ENCODE results near the gene STUB1. TPM values are rescaled to one million over a fixed set of nuclear protein-coding genes. Genes with fewer than 3 reads are reported as not detected.
A peak's percentile ranks its signal among the peaks of the same experiment; 100 is the strongest.

The STUB1 gene
- total RNA-seq, 2 experiments from 2014 or later, result 57.1 to 61.7 TPM

- Mint-ChIP-seq H3K27me3 (no peaks in the 10 kb centered on the region), H3K9me3 (no peaks in the 10 kb centered on the region), H3K4me1 (ENCODE audit: low read depth) (peaks cover 48% of the 10 kb centered on the region), H3K27ac (peak overlapping the region; percentile 68), H3K4me3 (peak overlapping the region; percentile 83), H3K36me3 (ENCODE audit: low read depth) (peaks cover 26% of the 10 kb centered on the region)
- POLR2A ChIA-PET, result interaction anchor here (0.6 to 1.7 kb wide), 7 partner anchors 9 to 158 kb away, joined by 3 to 8 read pairs (median 3); partner anchors contain the start of genes METTL26 and WDR90
- DNase-seq (no peak), ATAC-seq (no peak)
- TF ChIP-seq CTCF (IDR thresholded peaks at IDR 0.05), result no peak
- CTCF ChIA-PET, result interaction anchor here (1.0 kb wide), 1 partner anchor 32 kb away, joined by 3 read pairs; no protein-coding TSS in a partner anchor
- intact Hi-C loops (cut with micrococcal nuclease), result no loop called here
Measured at GRCh38 chr16:683396-684070, 3.3 kb downstream of the STUB1 start.

- Mint-ChIP-seq H3K4me1 (ENCODE audit: low read depth) (peaks cover 52% of the 10 kb centered on the region), H3K9me3 (no peaks in the 10 kb centered on the region), H3K27me3 (no peaks in the 10 kb centered on the region), H3K27ac (peak within 1 kb of the TSS; percentile 68), H3K4me3 (peak within 1 kb of the TSS; percentile 83), H3K36me3 (ENCODE audit: low read depth) (peaks cover 26% of the 10 kb centered on the region)
- ChIA-PET POLR2A (interaction anchor here (0.6 to 1.7 kb wide), 10 partner anchors 9 to 158 kb away, joined by 3 to 8 read pairs (median 3); partner anchors contain the start of genes METTL26, RHBDL1 and WDR90), CTCF (interaction anchor here (1.0 kb wide), 1 partner anchor 32 kb away, joined by 3 read pairs; no protein-coding TSS in a partner anchor)
- intact Hi-C loops (cut with micrococcal nuclease), result no loop called here
- TF ChIP-seq CTCF (IDR thresholded peaks at IDR 0.05), result no peak
- ATAC-seq (peak; percentile 73), DNase-seq (peak; percentile 98)
Measured at GRCh38 chr16:684071-684794, 4.0 kb downstream of the STUB1 start, which contains the start of gene JMJD8. TSS of gene JMJD8 (minus strand) at chr16:684334. CDS start at chr16:684319, 15 bp downstream.

- Mint-ChIP-seq H3K27me3 (no peaks in the 10 kb centered on the region), H3K4me3 (no peak overlapping the region), H3K4me1 (ENCODE audit: low read depth) (peaks cover 55% of the 10 kb centered on the region), H3K9me3 (no peaks in the 10 kb centered on the region), H3K27ac (no peak overlapping the region), H3K36me3 (ENCODE audit: low read depth) (peaks cover 26% of the 10 kb centered on the region)
- DNase-seq (no peak), ATAC-seq (no peak)
- no peak for TF ChIP-seq CTCF (IDR thresholded peaks at IDR 0.05)
- ChIA-PET POLR2A (interaction anchor here (0.8 to 1.3 kb wide), 5 partner anchors 8 to 51 kb away, joined by 3 to 5 read pairs (median 4); partner anchors contain the start of gene METTL26), CTCF (interaction anchor here (1.2 kb wide), 1 partner anchor 10 kb away, joined by 3 read pairs; no protein-coding TSS in a partner anchor)
- intact Hi-C loops (cut with micrococcal nuclease), result no loop called here
Measured at GRCh38 chr16:684961-685696, 4.9 kb downstream of the STUB1 start.

- H3K4me1 Mint-ChIP-seq (ENCODE audit: low read depth), result peaks cover 56% of the 10 kb centered on the region
- no peak for ATAC-seq
- peaks cover 26% of the 10 kb centered on the region for H3K36me3 Mint-ChIP-seq (ENCODE audit: low read depth)
- H3K27ac Mint-ChIP-seq, result no peak overlapping the region
- POLR2A ChIA-PET, result interaction anchor here (1.3 kb wide), 1 partner anchor 38 kb away, joined by 3 read pairs; no protein-coding TSS in a partner anchor
- TF ChIP-seq CTCF (IDR thresholded peaks at IDR 0.05), result peak; percentile 40
- H3K4me3 Mint-ChIP-seq, result no peak overlapping the region
- H3K27me3 Mint-ChIP-seq, result no peaks in the 10 kb centered on the region
- intact Hi-C loops (cut with micrococcal nuclease), result no loop called here
- no peak for DNase-seq
- CTCF ChIA-PET, result interaction anchor here (0.5 to 1.2 kb wide), 3 partner anchors 9 to 55 kb away, joined by 3 read pairs; partner anchors contain the start of genes CIAO3 and RHBDL1
- no peaks in the 10 kb centered on the region for H3K9me3 Mint-ChIP-seq
Measured at GRCh38 chr16:685967-686366, 5.8 kb downstream of the STUB1 start.
